NCI-H2081 (cell line): ENCODE measurements around the gene SSX4B.
"Not testable (repeated sequence)": the region's sequence is repeated elsewhere in the genome, so short reads cannot be mapped to it uniquely, and the experiment has no call there.

Source experiments
- DNase-seq, 2 experiments: peaks; one replicate each; lab custom pipeline; 2025; lab: John Stamatoyannopoulos, UW

Gene SSX4B, protein sequence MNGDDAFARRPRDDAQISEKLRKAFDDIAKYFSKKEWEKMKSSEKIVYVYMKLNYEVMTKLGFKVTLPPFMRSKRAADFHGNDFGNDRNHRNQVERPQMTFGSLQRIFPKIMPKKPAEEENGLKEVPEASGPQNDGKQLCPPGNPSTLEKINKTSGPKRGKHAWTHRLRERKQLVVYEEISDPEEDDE

DNA sequence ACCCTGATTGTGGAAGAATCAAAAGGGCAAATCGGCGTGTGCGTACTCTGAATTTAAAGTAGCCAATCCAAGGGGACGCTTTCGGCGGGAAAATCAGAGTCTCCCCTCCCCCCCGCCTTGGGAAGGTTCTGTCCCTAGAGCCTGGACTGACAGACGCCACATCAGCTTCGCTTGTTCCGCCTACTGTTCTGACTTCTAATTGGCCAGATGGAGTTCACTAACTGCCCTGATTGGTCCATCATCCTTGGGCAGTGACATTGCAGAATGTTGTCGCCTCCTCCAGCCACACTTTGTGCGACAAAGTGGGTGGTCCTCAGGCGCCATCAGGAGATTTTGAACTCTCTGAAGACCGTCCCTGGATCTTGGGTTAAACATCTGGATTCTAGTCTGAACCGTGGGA, at the start of gene SSX4B:
SSX4B (minus strand) TSS at position 101 of the 400 bp plus-strand sequence. CDS start 588 bp downstream, outside the sequence.
- DNase-seq = not testable (repeated sequence)

DNA sequence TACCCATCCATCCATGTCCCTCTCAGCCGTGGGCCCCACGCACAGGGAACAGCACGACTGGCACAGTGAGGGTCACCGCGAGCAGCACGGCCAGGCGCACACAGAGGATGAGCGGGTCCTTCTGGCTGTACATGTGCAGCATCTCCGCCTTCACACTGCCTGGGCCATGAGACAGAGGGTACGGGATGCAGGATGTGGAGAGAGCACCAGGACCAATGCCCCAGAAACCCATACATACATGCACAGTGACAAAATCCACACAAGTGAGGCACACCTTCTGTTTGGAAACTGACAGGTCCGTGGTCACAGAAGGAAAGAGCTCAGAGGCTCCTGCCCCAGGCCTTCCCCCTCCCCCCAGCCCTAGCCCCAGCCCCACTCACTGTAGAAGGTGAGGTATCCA, 48.8 kb upstream of the SSX4B start:
- no peak for DNase-seq

DNA sequence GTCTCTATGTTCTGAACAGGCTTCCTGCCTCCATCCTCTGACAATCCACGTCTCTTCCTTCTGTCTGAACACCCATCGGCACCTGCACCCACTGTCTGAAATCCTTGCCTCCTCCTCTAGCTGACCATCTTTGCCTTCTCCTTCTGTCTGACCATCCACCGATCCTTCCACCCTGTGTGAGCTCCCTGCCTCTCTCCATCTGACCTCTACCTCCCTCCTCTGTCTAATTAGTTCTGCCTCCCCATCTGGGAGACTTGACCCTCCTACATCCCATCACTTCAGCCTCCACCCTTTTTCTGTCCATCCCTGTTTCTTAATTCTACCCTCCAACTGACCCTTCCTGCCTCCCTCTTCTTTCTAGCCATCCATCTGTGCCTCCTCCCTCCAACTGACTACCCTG, 48.3 kb upstream of the SSX4B start:
- no peak for DNase-seq

DNA sequence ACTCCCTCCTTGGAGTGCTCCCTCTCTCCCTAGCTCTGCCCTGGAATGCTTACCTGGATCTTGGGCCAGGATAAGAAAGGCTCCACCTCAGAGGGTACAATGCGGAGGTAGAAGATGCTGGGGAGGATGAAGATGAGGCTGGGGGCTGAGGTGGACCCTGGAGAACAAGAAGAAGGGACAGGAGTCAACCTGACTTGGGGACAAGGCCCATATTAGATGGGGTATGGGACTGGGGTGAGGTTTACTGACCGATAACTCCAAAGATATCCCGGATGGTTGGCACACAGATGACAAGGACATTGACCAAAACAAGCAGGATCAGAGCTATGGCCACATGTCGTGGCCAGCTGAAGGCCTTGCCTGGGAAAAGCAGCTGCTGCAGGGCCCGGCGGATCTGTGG, 47.7 kb upstream of the SSX4B start:
- DNase-seq = no peak

DNA sequence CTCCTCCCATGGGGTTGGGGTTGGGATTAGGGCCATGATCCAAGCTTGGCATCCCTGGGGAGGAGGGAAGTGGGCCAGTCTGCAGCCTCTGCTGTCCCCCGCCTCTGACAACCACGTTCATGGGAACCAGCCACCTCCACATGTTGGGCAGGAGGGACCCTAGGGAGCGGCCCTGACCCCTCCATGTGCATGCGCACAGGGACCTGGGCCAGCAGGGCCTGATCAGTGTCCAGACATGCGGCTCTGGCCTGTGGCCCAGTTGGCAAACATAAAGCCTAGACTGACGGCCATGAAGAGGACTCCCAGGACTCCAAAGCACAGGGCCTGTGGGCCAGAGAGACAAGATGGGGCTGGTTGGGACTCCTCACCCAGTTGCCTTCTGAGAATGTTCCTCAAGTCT, 47.0 kb upstream of the SSX4B start:
- DNase-seq = no peak

DNA sequence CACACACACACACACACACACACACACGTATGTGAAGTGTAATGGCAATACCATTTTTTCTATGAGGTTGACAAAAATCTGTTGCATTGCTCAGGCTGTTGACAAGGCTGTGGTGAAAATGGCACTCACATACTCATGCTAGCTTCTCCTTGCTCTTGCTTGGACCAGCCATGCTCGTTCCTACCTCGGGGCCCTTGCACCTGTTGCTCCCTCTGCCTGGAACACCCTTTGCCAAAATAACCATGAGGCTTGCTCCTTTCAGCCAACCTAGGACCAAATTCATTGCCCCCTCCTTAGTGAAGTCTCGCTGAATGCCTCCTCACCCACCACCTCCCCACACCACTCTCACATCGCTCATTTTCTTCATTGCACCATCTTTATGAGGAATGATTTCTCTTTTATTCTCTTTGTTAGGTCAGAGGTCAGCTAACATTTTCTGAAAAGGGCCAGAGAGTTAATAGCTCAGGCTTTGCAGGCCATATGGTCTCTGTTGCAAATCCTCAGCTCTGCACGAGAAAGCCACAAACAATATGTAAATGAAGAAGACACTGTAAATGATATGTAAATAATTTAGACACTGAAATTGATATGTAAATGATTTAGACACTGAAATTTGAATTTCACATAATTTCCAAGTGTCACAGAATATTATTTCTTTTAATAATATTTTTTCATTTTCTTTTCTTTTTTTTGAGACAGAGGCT, 45.0 kb upstream of the SSX4B start:
- DNase-seq = no peak

DNA sequence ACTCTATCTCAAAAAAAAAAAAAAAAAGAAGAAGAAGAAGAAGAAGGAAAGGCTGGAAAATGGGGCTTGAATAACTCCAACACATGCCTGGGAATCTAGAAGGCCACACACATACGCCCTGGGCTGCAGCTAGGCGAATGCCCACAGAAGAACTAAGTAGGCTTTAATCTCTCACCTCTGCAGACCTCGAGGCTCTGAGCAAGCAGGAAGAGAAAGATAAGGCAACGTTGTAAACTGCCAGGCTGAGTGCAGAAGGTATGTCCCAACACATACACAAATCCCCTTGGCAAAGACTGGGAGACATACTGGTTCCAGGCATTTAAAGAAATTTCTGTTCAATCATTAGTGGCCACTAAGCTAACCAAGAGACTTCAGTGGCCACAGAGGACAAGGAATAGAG, 39.9 kb upstream of the SSX4B start:
- no peak for DNase-seq

DNA sequence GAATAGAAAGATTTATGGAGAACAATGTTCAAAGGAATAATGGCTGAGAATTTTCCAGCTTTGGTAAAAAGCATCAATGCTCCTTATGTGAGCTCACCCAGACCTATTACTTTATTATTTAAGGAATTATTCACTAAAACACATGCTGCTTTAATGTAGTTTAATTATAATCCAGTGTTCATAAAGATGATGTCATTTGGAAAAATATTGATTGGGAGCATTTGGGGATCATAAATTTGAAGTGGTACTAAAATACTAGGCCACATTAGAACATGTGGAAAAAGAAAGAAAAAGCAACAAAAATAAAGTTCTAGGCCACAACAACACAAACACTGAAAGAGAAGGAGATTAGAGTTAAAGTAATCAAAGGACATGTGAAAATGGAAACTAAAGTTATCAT, 38.3 kb upstream of the SSX4B start:
- no peak for DNase-seq

DNA sequence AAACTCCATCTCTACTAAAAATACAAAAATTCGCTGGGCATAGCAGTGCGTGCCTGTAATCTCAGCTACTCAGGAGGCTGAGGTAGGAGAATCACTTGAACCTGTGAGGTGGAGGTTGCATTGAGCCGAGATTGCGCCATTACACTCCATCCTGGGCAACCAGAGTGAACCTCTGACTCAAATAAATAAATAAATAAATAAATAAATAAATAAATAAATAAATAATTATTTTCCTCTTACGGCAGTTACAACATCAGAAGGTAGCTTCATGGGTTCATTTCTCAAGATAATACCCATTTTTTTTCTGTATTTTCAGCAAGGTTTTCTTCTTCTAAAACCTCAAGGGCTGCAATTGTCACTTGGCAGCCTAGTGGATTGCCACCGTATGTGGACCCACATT, 35.4 kb upstream of the SSX4B start:
- not testable (repeated sequence) for DNase-seq

DNA sequence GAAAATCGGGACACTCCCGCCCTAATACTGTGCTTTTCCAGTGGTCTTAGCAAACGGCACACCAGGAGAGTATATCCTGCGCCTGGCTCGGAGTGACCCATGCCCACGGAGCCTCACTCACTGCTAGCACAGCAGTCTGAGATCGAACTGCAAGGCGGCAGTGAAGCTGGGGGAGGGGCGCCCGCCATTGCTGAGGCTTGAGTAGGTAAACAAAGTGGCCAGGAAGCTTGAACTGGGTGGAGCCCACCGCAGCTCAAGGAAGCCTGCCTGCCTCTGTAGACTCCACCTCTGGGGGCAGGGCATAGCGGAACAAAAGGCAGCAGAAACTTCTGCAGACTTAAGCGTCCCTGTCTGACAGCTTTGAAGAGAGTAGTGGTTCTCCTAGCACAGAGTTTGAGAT, 22.0 kb upstream of the SSX4B start:
- DNase-seq = not testable (repeated sequence)

DNA sequence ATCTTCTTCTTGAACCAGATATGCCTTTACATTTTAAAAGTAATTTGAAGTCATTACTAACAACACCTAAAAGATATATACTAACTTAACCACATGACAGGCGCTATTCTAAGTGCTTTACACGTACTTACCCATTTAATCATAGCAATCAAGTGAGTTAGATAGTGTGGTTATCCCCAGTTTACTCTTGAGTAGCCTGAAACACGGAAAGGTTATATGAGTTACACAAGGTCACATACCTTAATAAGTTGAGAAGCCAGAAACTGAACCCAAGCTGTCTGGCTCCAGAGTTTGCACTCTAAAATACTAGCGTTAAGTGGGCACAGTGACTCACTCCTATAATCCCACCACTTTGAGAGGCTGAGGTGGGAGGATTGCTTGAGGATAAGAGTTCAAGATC, 18.4 kb upstream of the SSX4B start:
- not testable (repeated sequence) for DNase-seq

DNA sequence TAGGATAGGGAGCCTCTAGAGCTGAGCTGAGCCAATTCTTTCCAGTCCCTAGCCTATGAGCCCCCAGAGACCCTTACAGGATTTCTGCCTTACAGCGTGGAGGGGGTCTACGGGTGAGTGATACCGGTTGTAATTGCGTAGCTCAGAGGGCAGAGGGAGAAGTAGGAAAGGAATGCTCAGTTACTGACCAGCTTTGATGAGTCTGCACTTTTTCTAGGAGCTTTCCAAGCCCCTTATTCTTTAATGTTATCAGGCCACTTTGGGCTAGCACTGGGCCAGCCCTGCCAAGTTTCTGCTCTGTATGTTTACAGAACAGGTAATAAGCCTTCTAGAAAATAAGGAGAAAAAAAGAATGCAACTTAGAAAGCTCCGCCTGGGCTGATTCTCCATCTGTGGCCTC, 17.8 kb upstream of the SSX4B start:
- not testable (repeated sequence) for DNase-seq

DNA sequence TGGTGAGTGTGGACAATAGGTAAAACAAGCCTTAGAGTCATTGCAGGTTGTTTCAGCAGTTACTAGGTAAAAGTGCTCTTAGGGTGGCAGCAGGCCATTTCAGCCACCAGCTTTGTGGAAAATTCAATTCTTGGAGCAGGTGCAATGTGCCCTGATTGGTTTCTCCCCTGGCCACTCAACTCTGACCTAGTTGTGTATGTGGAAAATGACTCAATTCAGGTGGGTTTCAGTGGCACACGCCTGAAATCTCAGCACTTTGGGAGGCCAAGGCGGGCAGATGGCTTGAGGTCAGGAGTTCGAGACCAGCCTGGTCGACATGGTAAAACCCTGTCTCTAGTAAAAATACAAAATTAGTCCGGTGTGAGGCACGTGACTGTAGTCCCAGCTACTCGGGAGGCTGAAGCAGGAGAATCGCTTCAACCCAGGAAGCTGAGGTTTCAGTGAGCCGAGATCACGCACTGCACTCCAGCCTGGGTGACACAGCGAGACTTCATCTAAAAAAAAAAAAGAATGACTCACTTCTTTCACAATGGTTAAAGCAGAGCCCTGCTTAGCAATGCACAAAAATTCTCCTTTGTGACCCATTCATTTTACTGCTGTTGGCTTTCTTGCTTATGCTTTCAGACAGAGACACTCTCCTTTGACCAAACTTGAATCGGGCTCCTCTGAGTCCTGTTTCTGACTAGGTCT, 15.4 kb upstream of the SSX4B start:
- DNase-seq = not testable (repeated sequence)

DNA sequence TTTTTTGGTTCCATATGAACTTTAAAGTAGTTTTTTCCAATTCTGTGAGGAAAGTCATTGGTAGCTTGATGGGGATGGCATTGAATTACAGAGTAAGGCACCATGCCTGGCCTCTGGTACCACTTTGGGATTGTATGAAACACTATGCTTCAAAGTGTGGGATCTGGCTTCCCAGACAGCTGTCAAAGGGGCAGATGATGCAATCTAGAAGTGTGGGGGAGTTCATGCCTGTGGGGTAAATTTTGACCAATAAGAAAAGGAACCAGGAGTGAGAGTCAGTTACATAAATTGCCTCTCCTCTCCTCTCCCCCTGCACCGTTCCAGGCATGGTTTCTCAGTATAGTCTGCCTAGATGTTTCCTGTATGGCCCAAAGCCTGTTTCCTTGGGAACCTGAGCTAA, 13.9 kb downstream of the SSX4B start:
- not testable (repeated sequence) for DNase-seq

DNA sequence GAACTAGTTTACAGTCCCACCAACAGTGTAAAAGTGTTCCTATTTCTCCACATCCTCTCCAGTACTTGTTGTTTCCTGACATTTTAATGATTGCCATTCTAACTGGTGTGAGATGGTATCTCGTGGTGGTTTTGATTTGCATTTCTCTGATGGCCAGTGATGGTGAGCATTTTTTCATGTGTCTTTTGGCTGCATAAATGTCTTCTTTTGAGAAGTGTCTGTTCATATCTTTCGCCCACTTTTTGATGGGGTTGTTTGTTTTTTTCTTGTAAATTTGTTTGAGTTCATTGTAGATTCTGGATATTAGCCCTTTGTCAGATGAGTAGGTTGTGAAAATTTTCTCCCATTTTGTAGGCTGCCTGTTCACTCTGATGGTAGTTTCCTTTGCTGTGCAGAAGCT, 14.8 kb downstream of the SSX4B start:
- DNase-seq = not testable (repeated sequence)

DNA sequence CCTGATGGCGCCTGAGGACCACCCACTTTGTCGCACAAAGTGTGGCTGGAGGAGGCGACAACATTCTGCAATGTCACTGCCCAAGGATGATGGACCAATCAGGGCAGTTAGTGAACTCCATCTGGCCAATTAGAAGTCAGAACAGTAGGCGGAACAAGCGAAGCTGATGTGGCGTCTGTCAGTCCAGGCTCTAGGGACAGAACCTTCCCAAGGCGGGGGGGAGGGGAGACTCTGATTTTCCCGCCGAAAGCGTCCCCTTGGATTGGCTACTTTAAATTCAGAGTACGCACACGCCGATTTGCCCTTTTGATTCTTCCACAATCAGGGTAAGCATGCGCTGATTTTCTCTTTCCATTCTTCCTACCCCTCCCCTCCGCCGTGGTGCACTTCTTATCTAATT, 28.5 kb downstream of the SSX4B start, which contains the start of gene SSX4:
SSX4 (plus strand) TSS at position 301 of the 400 bp plus-strand sequence. CDS start 515 bp downstream, outside the sequence.
- not testable (repeated sequence) for DNase-seq

DNA sequence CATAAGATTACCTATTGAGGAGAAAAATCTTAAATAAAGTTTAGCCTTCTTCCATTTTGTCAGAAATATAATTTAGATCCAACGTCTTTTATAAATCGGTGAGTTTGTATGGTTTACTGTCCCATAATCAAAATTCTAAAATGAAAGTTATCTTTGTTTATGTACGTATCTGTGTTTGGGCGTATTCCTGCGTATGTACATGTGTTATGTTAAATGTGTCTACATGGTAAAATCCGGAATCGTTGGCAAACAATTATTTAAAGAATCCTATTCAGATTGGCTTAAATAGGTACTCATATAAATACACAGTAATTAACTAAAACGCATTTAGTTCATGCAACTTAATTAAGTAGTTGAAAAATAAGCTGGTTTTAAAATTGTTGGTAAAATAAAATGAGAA, 41.4 kb downstream of the SSX4B start:
- not testable (repeated sequence) for DNase-seq

DNA sequence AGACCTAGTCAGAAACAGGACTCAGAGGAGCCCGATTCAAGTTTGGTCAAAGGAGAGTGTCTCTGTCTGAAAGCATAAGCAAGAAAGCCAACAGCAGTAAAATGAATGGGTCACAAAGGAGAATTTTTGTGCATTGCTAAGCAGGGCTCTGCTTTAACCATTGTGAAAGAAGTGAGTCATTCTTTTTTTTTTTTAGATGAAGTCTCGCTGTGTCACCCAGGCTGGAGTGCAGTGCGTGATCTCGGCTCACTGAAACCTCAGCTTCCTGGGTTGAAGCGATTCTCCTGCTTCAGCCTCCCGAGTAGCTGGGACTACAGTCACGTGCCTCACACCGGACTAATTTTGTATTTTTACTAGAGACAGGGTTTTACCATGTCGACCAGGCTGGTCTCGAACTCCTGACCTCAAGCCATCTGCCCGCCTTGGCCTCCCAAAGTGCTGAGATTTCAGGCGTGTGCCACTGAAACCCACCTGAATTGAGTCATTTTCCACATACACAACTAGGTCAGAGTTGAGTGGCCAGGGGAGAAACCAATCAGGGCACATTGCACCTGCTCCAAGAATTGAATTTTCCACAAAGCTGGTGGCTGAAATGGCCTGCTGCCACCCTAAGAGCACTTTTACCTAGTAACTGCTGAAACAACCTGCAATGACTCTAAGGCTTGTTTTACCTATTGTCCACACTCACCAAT, 43.9 kb downstream of the SSX4B start:
- not testable (repeated sequence) for DNase-seq

DNA sequence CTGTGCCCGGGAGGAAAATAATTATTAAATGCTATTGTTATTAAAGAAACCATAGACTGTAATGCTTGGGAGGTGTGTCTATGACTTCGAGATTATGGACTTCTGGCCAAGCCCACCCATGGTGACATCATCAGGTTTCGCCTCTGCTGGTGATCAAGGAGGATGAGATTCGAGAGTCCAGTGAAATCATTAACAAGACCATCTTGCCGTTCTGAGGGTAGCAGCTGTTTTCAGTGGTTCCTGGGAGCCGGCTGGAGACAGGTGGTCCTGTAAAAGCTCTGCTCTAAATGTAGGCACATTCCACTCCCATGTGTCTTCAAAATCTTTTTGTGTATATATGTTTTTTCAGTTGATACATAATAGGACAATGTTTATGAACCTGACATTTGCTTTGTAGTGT, 52.5 kb downstream of the SSX4B start:
- not testable (repeated sequence) for DNase-seq

DNA sequence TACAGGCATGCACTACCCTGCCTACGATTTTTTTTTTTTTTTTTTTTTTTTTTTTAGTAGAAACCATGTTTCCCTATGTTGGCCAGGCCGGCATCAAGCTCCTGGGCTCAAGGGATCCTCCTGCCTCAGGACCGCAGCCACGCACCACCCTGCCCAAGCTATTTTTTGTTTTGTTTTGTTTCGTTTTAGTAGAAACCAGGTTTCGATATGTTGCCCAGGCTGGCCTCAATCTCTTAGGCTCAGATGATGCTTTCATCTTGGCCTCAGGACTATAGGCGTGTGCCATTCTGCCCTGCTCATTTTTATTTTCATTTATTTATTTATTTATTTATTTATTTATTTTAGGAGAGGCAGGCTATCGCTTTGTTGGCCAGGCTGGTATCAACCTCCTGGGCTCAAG, 54.1 kb downstream of the SSX4B start:
- no peak for DNase-seq

DNA sequence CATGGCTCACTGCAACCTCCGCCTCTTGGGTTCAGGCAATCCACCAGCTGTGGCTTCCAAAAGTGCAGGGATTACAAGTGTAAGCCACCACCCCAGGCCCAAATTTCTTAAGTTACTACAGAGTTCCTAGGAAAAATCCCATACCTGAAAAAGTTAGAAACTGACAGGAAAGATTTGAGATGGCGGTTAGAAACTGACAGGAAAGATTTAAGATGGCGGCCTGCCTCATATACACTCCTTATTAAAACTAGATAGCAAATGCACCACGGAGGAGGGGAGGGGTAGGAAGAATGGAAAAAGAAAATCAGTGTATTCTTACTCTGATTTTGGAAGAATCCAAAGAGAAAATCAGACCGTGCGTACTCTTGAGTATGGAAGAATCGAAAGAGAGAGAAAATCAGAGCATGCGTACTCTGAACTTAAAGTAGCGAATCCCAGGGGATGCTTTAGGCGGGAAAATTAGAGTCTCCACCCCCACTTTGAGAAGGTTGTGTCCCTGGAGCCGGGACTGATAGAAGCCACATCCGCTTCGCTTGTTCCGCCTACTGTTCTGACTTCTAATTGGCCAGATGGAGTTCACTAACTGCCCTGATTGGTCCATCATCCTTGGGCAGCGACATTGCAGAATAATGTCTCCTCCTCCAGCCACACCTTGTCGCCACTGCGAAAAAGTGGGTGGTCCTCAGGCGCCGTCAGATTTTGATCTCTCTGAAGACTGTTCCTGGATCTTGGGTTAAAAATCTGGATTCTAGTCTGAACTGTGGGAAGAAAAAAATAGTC, 55.3 kb downstream of the SSX4B start, which contains the start of gene SSX3:
SSX3 (minus strand) TSS at position 389 of the 780 bp plus-strand sequence. CDS start 1,454 bp downstream, outside the sequence.
- not testable (repeated sequence) for DNase-seq
